ENCODE measurements around the gene VAMP2. TPM values are rescaled to one million over a fixed set of nuclear protein-coding genes. Genes with fewer than 3 reads are reported as not detected.

Gene VAMP2
- total RNA-seq, 2 experiments from 2014 or later, result 30.0 to 33.7 TPM

- H3K4me1 Mint-ChIP-seq (ENCODE audit: low read depth), result no peaks in the 10 kb centered on the region
- CTCF ChIA-PET, result no interaction called here
- H3K4me3 Mint-ChIP-seq, result no peak overlapping the region
- no peak for DNase-seq
- no peak for ATAC-seq
- intact Hi-C loops (cut with micrococcal nuclease), result no loop called here
- POLR2A ChIA-PET, result interaction anchor here (1.1 to 22.8 kb wide), 3 partner anchors 13 to 106 kb away, joined by 3 to 476 read pairs (median 228); partner anchors contain the start of genes PER1 and VAMP2
- H3K36me3 Mint-ChIP-seq (ENCODE audit: low read depth), result peaks cover 59% of the 10 kb centered on the region
- no peaks in the 10 kb centered on the region for H3K9me3 Mint-ChIP-seq
- no peak overlapping the region for H3K27ac Mint-ChIP-seq
- TF ChIP-seq CTCF (IDR thresholded peaks at IDR 0.05), result no peak
- H3K27me3 Mint-ChIP-seq, result no peaks in the 10 kb centered on the region
Observed at GRCh38 chr17:8143581-8144400, 19.0 kb downstream of the VAMP2 start.

- POLR2A ChIA-PET, result interaction anchor here (0.6 to 22.8 kb wide), 5 partner anchors 13 to 107 kb away, joined by 3 to 476 read pairs (median 66); partner anchors contain the start of genes PER1 and VAMP2
Observed at GRCh38 chr17:8142887-8143580, 19.7 kb downstream of the VAMP2 start.

GRCh38 chr17:8142158-8142886 lies 20.4 kb downstream of the VAMP2 start:
- TF ChIP-seq CTCF (IDR thresholded peaks at IDR 0.05), result no peak
- ATAC-seq (no peak), DNase-seq (no peak)
- Mint-ChIP-seq H3K4me3 (no peak overlapping the region), H3K36me3 (ENCODE audit: low read depth) (peaks cover 46% of the 10 kb centered on the region), H3K27ac (no peak overlapping the region), H3K4me1 (ENCODE audit: low read depth) (no peaks in the 10 kb centered on the region), H3K27me3 (no peaks in the 10 kb centered on the region), H3K9me3 (no peaks in the 10 kb centered on the region)
- ChIA-PET CTCF (interaction anchor here (1.0 to 9.0 kb wide), 3 partner anchors 8 to 23 kb away, joined by 3 to 63 read pairs (median 4); partner anchors contain the start of gene ALOXE3), POLR2A (interaction anchor here (5.8 to 12.8 kb wide), 2 partner anchors 14 to 31 kb away, joined by 66 to 228 read pairs; partner anchors contain the start of genes PER1 and VAMP2)
- intact Hi-C loops (cut with micrococcal nuclease), result no loop called here

More at GRCh38 chr17:8142887-8143580, 19.7 kb downstream of the VAMP2 start:
- CTCF ChIA-PET, result no interaction called here
- Mint-ChIP-seq H3K27ac (no peak overlapping the region), H3K27me3 (no peaks in the 10 kb centered on the region), H3K9me3 (no peaks in the 10 kb centered on the region), H3K36me3 (ENCODE audit: low read depth) (peaks cover 52% of the 10 kb centered on the region), H3K4me1 (ENCODE audit: low read depth) (no peaks in the 10 kb centered on the region), H3K4me3 (no peak overlapping the region)
- DNase-seq (no peak), ATAC-seq (no peak)
- TF ChIP-seq CTCF (IDR thresholded peaks at IDR 0.05), result no peak
- intact Hi-C loops (cut with micrococcal nuclease), result no loop called here

- peaks cover 1% of the 10 kb centered on the region for H3K27me3 Mint-ChIP-seq
Observed at GRCh38 chr17:8141741-8142140, 21.0 kb downstream of the VAMP2 start.

More at GRCh38 chr17:8141741-8142140, 21.0 kb downstream of the VAMP2 start:
- ChIA-PET CTCF (interaction anchor here (1.0 to 9.0 kb wide), 4 partner anchors 9 to 32 kb away, joined by 3 to 63 read pairs (median 4); partner anchors contain the start of gene ALOXE3), POLR2A (interaction anchor here (1.2 to 12.8 kb wide), 4 partner anchors 15 to 44 kb away, joined by 3 to 228 read pairs (median 44); partner anchors contain the start of genes ALOXE3, PER1 and VAMP2)
- Mint-ChIP-seq H3K27ac (no peak overlapping the region), H3K4me3 (no peak overlapping the region), H3K36me3 (ENCODE audit: low read depth) (peaks cover 42% of the 10 kb centered on the region), H3K4me1 (ENCODE audit: low read depth) (no peaks in the 10 kb centered on the region), H3K9me3 (no peaks in the 10 kb centered on the region)
- no peak for ATAC-seq
- no peak for TF ChIP-seq CTCF (IDR thresholded peaks at IDR 0.05)
- DNase-seq, result no peak
- intact Hi-C loops (cut with micrococcal nuclease), result no loop called here

Data from activated CD8-positive, alpha-beta T cell treated with anti-CD3 and anti-CD28 coated beads for 36 hours (primary cell).